HCT116 (cell line): ENCODE results near the gene AKT1. TPM values are rescaled to one million over a fixed set of nuclear protein-coding genes. Genes with fewer than 3 reads are reported as not detected.

Experiments used
- ATAC-seq: fragments of 200-7000 bp; cut with Tn5 transposase; 2 replicates; pipeline ENCODE4 v1.9.1; 2020; ENCODE audit warnings: mild to moderate bottlenecking, moderate library complexity
- BruUV-seq: library from RNA; stranded (reverse); fragments of 400-500 nt; replicated peaks from 2 replicates; lab custom pipeline; 2021; lab: Mats Ljungman, UMichigan
- CTCF ChIA-PET: fragments of 300-600 bp; sonication (Branson Sonifier 250); formaldehyde crosslinking; loops from one replicate; lab custom pipeline; 2021; ENCODE audit warnings: antibody characterized with exemption; lab: Charles Lee
- POLR2A ChIA-PET: fragments of 300-600, 350-600 bp; sonication (Branson Sonifier 250); formaldehyde crosslinking; loops from one replicate; lab custom pipeline; 2021; ENCODE audit warnings: antibody characterized with exemption; lab: Charles Lee
- RAD21 ChIA-PET, 2 experiments: fragments of 300-600 bp; sonication (Branson Sonifier 250); formaldehyde crosslinking; loops; one replicate each; lab custom pipeline; 2023; ENCODE audit warnings: low total read pairs in 2 of 2; ENCODE audit not compliant: uncharacterized antibody in 2 of 2, unreplicated experiment in 2 of 2, low non-redundant PET in 1 of 2; lab: Charles Lee
- DNase-seq: peaks from one replicate; pipeline ENCODE4 v3.0.0-alpha.2; 2010; ENCODE audit warnings: low read depth, low spot score
- H2AFZ ChIP-seq: fragments of 200-600 bp; shearing (Covaris generic), sonication (generic); 2 replicates; pipeline ENCODE4 v1.6.1; 2017; ENCODE audit warnings: low read depth, mixed run types, mixed read lengths, antibody characterized with exemption, low read length; ENCODE audit not compliant: poor library complexity, severe bottlenecking
- H3K27ac ChIP-seq: 2 replicates; pipeline ENCODE4 v1.5.1; 2012; ENCODE audit warnings: low read depth, low read length
- H3K27me3 ChIP-seq: fragments of 200-600 bp; sonication (generic); 2 replicates; pipeline ENCODE4 v1.6.1; 2016; ENCODE audit warnings: mixed run types, low read length, mixed read lengths; ENCODE audit not compliant: insufficient read depth
- H3K36me3 ChIP-seq, 2 experiments: fragments of 200-500 bp in 1 of 2; fragments of 200-600 bp in 1 of 2; sonication (Bioruptor generic) in 1 of 2; sonication (generic) in 1 of 2; 2 replicates each; pipeline versions ENCODE4 v1.5.1 to v1.6.1; 2014 to 2016; ENCODE audit warnings: low read length in 2 of 2, inconsistent platforms in 1 of 2, mixed read lengths in 1 of 2, mixed run types in 1 of 2; ENCODE audit not compliant: insufficient read depth in 2 of 2, control insufficient read depth in 1 of 2
- H3K4me1 ChIP-seq, 2 experiments: fragments of 200-600 bp in 1 of 2; sonication (generic) in 1 of 2; 2 replicates each; pipeline versions ENCODE4 v1.5.1 to v1.6.1; 2012 to 2017; ENCODE audit warnings: low read length in 2 of 2, inconsistent platforms in 1 of 2, mild to moderate bottlenecking in 1 of 2, mixed read lengths in 1 of 2, mixed run types in 1 of 2, moderate library complexity in 1 of 2; ENCODE audit not compliant: insufficient read depth in 2 of 2, control insufficient read depth in 1 of 2
- H3K4me2 ChIP-seq: fragments of 200-600 bp; sonication (generic); 2 replicates; pipeline ENCODE4 v1.6.1; 2017; ENCODE audit warnings: mixed run types, low read length, mixed read lengths
- H3K4me3 ChIP-seq, 2 experiments: fragments of 200-600 bp in 1 of 2; sonication (generic) in 1 of 2; replicated peaks in 1 of 2; 2 replicates each; pipeline ENCODE4 v1.5.1; 2011 to 2016; ENCODE audit warnings: low read length in 2 of 2, control low read depth in 1 of 2, low read depth in 1 of 2, mild to moderate bottlenecking in 1 of 2, mixed read lengths in 1 of 2, mixed run types in 1 of 2
- H3K79me2 ChIP-seq: fragments of 200-600 bp; sonication (generic); 2 replicates; pipeline ENCODE4 v1.6.1; 2017; ENCODE audit warnings: mild to moderate bottlenecking, mixed run types, low read length, moderate library complexity, mixed read lengths; ENCODE audit not compliant: insufficient read depth
- H3K9ac ChIP-seq: fragments of 200-600 bp; sonication (generic); 2 replicates; pipeline ENCODE4 v1.6.1; 2016; ENCODE audit warnings: low read length, mixed read lengths
- H3K9me2 ChIP-seq: fragments of 200-600 bp; sonication (generic), shearing (Covaris generic); 2 replicates; pipeline ENCODE4 v1.6.1; 2017; ENCODE audit warnings: mixed run types, mild to moderate bottlenecking, moderate library complexity; ENCODE audit not compliant: insufficient read depth
- H3K9me3 ChIP-seq, 2 experiments: fragments of 200-500 bp in 1 of 2; fragments of 200-600 bp in 1 of 2; sonication (Bioruptor generic) in 1 of 2; sonication (generic) in 1 of 2; 2 replicates each; pipeline ENCODE4 v1.6.1; 2014 to 2017; ENCODE audit warnings: low read length in 2 of 2, mixed read lengths in 2 of 2, inconsistent platforms in 1 of 2, low read depth in 1 of 2, mild to moderate bottlenecking in 1 of 2, mixed run types in 1 of 2, moderate library complexity in 1 of 2; ENCODE audit not compliant: control insufficient read depth in 1 of 2, insufficient read depth in 1 of 2
- H4K20me1 ChIP-seq: fragments of 200-600 bp; sonication (generic), shearing (Covaris generic); 2 replicates; pipeline ENCODE4 v1.6.1; 2017; ENCODE audit warnings: mixed run types, mild to moderate bottlenecking, moderate library complexity; ENCODE audit not compliant: insufficient read depth
- CEBPB ChIP-seq: IDR thresholded peaks from 2 replicates; pipeline ENCODE4 v1.6.1; 2012; ENCODE audit warnings: low read depth
- EZH2 ChIP-seq: fragments of 200-600 bp; sonication (generic); IDR thresholded peaks from 2 replicates; pipeline ENCODE4 v1.6.1; 2017; ENCODE audit warnings: antibody characterized with exemption, mixed run types
- FOSL1 ChIP-seq: IDR thresholded peaks from 2 replicates; pipeline ENCODE4 v1.6.1; 2012; ENCODE audit warnings: low read depth
- POLR2A ChIP-seq: IDR thresholded peaks from 2 replicates; pipeline ENCODE4 v1.7.0; 2011; ENCODE audit warnings: borderline replicate concordance; ENCODE audit not compliant: insufficient read depth, insufficient read length; ENCODE audit errors: extremely low read depth
- RAD21 ChIP-seq: IDR thresholded peaks from 2 replicates; pipeline ENCODE4 v1.6.1; 2012; ENCODE audit warnings: low read depth, mild to moderate bottlenecking
- SIN3A ChIP-seq: IDR thresholded peaks from 2 replicates; pipeline ENCODE4 v1.6.1; 2012; ENCODE audit warnings: low read depth
- SP1 ChIP-seq: IDR thresholded peaks from 2 replicates; pipeline ENCODE4 v1.6.1; 2012; ENCODE audit warnings: low read depth
- TCF7L2 ChIP-seq: IDR thresholded peaks from 2 replicates; pipeline ENCODE4 v1.7.0; 2011; ENCODE audit warnings: borderline replicate concordance, inconsistent platforms; ENCODE audit not compliant: insufficient read depth, insufficient read length; ENCODE audit errors: extremely low read depth
- ZFX ChIP-seq: fragments of 450-650 bp; IDR thresholded peaks from 2 replicates; pipeline ENCODE4 v1.6.1; 2017
- intact Hi-C: fragments of 100-400 bp; cut with micrococcal nuclease; formaldehyde crosslinking; loops from 2 replicates; pipeline ENCODE4 v1.10.0; 2022
- total RNA-seq: library from RNA; stranded (reverse); gene quantifications from one replicate; pipeline ENCODE4 v1.2.1, GENCODE V29; 2021; ENCODE audit not compliant: unreplicated experiment
- TF ChIP-seq, protein P1 (sequence below): IDR thresholded peaks from 2 replicates; pipeline ENCODE4 v1.6.1; 2012
- TF ChIP-seq, protein P2 (sequence below): IDR thresholded peaks from 2 replicates; pipeline ENCODE4 v1.6.1; 2011; ENCODE audit warnings: mild to moderate bottlenecking, low read length, moderate library complexity; ENCODE audit not compliant: insufficient replicate concordance; ENCODE audit errors: extremely low read depth
- TF ChIP-seq, protein P3 (sequence below): IDR thresholded peaks from 2 replicates; pipeline ENCODE4 v1.6.1; 2012
- TF ChIP-seq, protein P4 (sequence below), 3 experiments: fragments of 200-600 bp in 1 of 3; sonication (generic) in 1 of 3; IDR thresholded peaks in 2 of 3; conservative IDR thresholded peaks in 1 of 3; 2 replicates each; pipeline ENCODE4 v1.5.1; 2012 to 2017; ENCODE audit warnings: low read depth in 2 of 3, low read length in 2 of 3, antibody characterized with exemption in 1 of 3, borderline replicate concordance in 1 of 3, control low read depth in 1 of 3, mild to moderate bottlenecking in 1 of 3, mixed read lengths in 1 of 3, mixed run types in 1 of 3, moderate library complexity in 1 of 3; ENCODE audit not compliant: insufficient read depth in 1 of 3
- TF ChIP-seq, protein P5 (sequence below): IDR thresholded peaks from 2 replicates; pipeline ENCODE4 v1.6.1; 2012; ENCODE audit warnings: low read depth

Gene AKT1
- total RNA-seq, 1 experiment from 2014 or later: 152 TPM

DNA sequence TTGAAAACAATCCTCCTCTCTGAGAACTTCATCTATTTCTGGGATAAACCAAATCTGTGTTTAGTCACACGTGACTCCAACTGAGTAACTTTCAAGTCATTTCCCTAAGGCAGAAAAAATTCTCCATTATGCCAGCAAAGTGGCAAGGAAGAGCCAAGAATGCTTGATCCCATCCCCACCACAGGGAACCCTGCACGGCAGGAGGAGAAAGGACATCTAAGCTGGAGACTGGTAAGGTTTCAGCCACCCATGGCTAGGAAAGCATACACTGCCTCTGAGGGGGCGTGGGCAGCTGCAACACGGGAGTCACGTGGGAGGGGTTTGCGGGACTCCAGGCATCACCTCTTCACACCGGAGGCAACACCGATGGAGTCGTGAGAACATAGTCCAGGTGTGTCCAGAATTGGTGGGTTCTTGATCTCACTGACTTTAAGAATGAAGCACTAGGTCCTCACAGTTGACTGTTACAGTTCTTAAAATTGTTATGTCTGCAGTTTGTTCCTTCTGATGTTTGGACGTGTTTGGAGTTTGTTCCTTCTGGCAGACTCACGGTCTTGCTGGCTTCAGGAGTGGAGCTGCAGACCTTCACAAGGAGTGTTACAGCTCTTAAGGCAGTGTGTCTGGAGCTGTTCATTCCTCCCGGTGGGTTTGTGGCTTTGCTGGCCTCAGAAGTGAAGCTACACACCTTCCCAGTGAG is 45.3 kb downstream of the AKT1 start:
- H3K9me3 ChIP-seq: no peaks in the 10 kb centered on the region
- TF ChIP-seq, protein P1, sequence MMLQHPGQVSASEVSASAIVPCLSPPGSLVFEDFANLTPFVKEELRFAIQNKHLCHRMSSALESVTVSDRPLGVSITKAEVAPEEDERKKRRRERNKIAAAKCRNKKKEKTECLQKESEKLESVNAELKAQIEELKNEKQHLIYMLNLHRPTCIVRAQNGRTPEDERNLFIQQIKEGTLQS: no peak
- TF ChIP-seq ZFX: no peak
- TF ChIP-seq, protein P2, sequence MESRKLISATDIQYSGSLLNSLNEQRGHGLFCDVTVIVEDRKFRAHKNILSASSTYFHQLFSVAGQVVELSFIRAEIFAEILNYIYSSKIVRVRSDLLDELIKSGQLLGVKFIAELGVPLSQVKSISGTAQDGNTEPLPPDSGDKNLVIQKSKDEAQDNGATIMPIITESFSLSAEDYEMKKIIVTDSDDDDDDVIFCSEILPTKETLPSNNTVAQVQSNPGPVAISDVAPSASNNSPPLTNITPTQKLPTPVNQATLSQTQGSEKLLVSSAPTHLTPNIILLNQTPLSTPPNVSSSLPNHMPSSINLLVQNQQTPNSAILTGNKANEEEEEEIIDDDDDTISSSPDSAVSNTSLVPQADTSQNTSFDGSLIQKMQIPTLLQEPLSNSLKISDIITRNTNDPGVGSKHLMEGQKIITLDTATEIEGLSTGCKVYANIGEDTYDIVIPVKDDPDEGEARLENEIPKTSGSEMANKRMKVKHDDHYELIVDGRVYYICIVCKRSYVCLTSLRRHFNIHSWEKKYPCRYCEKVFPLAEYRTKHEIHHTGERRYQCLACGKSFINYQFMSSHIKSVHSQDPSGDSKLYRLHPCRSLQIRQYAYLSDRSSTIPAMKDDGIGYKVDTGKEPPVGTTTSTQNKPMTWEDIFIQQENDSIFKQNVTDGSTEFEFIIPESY: no peak
- TF ChIP-seq, protein P3, sequence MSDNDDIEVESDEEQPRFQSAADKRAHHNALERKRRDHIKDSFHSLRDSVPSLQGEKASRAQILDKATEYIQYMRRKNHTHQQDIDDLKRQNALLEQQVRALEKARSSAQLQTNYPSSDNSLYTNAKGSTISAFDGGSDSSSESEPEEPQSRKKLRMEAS: no peak
- TF ChIP-seq TCF7L2: no peak
- no peak for TF ChIP-seq CEBPB
- TF ChIP-seq, protein P4, sequence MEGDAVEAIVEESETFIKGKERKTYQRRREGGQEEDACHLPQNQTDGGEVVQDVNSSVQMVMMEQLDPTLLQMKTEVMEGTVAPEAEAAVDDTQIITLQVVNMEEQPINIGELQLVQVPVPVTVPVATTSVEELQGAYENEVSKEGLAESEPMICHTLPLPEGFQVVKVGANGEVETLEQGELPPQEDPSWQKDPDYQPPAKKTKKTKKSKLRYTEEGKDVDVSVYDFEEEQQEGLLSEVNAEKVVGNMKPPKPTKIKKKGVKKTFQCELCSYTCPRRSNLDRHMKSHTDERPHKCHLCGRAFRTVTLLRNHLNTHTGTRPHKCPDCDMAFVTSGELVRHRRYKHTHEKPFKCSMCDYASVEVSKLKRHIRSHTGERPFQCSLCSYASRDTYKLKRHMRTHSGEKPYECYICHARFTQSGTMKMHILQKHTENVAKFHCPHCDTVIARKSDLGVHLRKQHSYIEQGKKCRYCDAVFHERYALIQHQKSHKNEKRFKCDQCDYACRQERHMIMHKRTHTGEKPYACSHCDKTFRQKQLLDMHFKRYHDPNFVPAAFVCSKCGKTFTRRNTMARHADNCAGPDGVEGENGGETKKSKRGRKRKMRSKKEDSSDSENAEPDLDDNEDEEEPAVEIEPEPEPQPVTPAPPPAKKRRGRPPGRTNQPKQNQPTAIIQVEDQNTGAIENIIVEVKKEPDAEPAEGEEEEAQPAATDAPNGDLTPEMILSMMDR (IDR thresholded peaks at IDR 0.05 in 2 of 3, conservative IDR thresholded peaks at IDR 0.05 in 1 of 3; ENCODE audit: borderline replicate concordance in 1 of 3, insufficient read depth in 1 of 3, low read depth in 2 of 3, low read length in 2 of 3): no peak
- TF ChIP-seq RAD21: no peak
- TF ChIP-seq SIN3A: no peak
- TF ChIP-seq POLR2A: no peak
- no peak for TF ChIP-seq FOSL1
- TF ChIP-seq, protein P5, sequence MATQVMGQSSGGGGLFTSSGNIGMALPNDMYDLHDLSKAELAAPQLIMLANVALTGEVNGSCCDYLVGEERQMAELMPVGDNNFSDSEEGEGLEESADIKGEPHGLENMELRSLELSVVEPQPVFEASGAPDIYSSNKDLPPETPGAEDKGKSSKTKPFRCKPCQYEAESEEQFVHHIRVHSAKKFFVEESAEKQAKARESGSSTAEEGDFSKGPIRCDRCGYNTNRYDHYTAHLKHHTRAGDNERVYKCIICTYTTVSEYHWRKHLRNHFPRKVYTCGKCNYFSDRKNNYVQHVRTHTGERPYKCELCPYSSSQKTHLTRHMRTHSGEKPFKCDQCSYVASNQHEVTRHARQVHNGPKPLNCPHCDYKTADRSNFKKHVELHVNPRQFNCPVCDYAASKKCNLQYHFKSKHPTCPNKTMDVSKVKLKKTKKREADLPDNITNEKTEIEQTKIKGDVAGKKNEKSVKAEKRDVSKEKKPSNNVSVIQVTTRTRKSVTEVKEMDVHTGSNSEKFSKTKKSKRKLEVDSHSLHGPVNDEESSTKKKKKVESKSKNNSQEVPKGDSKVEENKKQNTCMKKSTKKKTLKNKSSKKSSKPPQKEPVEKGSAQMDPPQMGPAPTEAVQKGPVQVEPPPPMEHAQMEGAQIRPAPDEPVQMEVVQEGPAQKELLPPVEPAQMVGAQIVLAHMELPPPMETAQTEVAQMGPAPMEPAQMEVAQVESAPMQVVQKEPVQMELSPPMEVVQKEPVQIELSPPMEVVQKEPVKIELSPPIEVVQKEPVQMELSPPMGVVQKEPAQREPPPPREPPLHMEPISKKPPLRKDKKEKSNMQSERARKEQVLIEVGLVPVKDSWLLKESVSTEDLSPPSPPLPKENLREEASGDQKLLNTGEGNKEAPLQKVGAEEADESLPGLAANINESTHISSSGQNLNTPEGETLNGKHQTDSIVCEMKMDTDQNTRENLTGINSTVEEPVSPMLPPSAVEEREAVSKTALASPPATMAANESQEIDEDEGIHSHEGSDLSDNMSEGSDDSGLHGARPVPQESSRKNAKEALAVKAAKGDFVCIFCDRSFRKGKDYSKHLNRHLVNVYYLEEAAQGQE: no peak
- no peak for TF ChIP-seq EZH2
- no peak for TF ChIP-seq SP1
- H3K27ac ChIP-seq: no peak overlapping the region
- no peak overlapping the region for H3K4me2 ChIP-seq
- H3K4me3 ChIP-seq: no peak overlapping the region
- BruUV-seq: no TSS peak
- intact Hi-C loops: no loop called here
- no peak for DNase-seq
- ChIA-PET POLR2A (interaction anchor here (1.0 kb wide), 1 partner anchor 15 kb away, joined by 3 read pairs; no protein-coding TSS in a partner anchor), CTCF (interaction anchor here (1.1 to 1.7 kb wide), 2 partner anchors 19 to 25 kb away, joined by 3 to 5 read pairs; no protein-coding TSS in a partner anchor), RAD21 (no interaction called here)
- H3K79me2 ChIP-seq: peaks cover 22% of the 10 kb centered on the region
- H3K36me3 ChIP-seq: peaks cover 0 to 1% of the 10 kb centered on the region in 2 experiments; a peak in 1 of 4 replicates
- no peaks in the 10 kb centered on the region for H3K27me3 ChIP-seq
- H4K20me1 ChIP-seq: no peaks in the 10 kb centered on the region
- no peak overlapping the region for H2AFZ ChIP-seq
- H3K9ac ChIP-seq: no peak overlapping the region
- peaks cover 23 to 35% of the 10 kb centered on the region in 2 experiments for H3K4me1 ChIP-seq
- H3K9me2 ChIP-seq: no peaks in the 10 kb centered on the region
- no peak for ATAC-seq
